Testis (tissue), 5 donors: ENCODE data around the gene IRF7. TPM values are rescaled to one million over a fixed set of nuclear protein-coding genes. Genes with fewer than 3 reads are reported as not detected.

ENCODE experiments used
- DNase-seq: peaks from one replicate; pipeline ENCODE4 v3.0.0-alpha.2; 2019
- H3K27ac ChIP-seq, 2 donors: fragments of 200-600 bp; sonication (generic); one replicate each; pipeline ENCODE4 v1.5.1; 2019
- H3K27me3 ChIP-seq: fragments of 200-600 bp; sonication (generic); one replicate; pipeline ENCODE4 v1.5.1; 2019
- H3K36me3 ChIP-seq: fragments of 200-600 bp; sonication (generic); one replicate; pipeline ENCODE4 v1.5.1; 2017; ENCODE audit warnings: low read depth; ENCODE audit errors: missing control alignments
- H3K4me1 ChIP-seq: fragments of 200-600 bp; sonication (generic); one replicate; pipeline ENCODE4 v1.5.1; 2019
- H3K4me3 ChIP-seq, 2 donors: fragments of 200-600 bp; sonication (generic); one replicate each; pipeline ENCODE4 v1.5.1; 2017 to 2019
- H3K9me3 ChIP-seq: fragments of 200-600 bp; sonication (generic); one replicate; pipeline ENCODE4 v1.5.1; 2017
- CTCF ChIP-seq, 3 experiments: fragments of 450-650 bp in 2 of 3; fragments of 200-600 bp in 1 of 3; sonication (generic) in 1 of 3; IDR thresholded peaks; one replicate each; pipeline ENCODE4 v1.5.1; 2016 to 2019; ENCODE audit warnings: antibody characterized with exemption in 3 of 3, mild to moderate bottlenecking in 2 of 3, moderate library complexity in 1 of 3
- POLR2A ChIP-seq: fragments of 450-650 bp; IDR thresholded peaks from one replicate; pipeline ENCODE4 v1.6.1; 2017; ENCODE audit warnings: antibody characterized with exemption, mild to moderate bottlenecking, moderate library complexity
- WGBS, 2 donors: methylation state at CpG; one replicate each; pipeline ENCODE4 v1.1.5; 2018; 5-methylcytosine and 5-hydroxymethylcytosine counted together
- intact Hi-C: fragments of 100-400 bp; cut with DNase I; formaldehyde crosslinking; loops from one replicate; pipeline ENCODE4 v1.15.1; 2023; ENCODE audit warnings: low total_unique reads
- long read RNA-seq, 2 donors: transcript quantifications; one replicate each; lab custom pipeline, GENCODE V29; 2026
- polyA plus RNA-seq: library from polyadenylated mRNA; stranded (reverse); fragments of 350-450 nt; fragmentation: Illumina TruSeq; extraction: RNeasy Lipid Tissue Mini Kit (QIAGEN cat#74804); gene quantifications from one replicate; pipeline ENCODE4 v1.2.3, GENCODE V29; 2014; ENCODE audit warnings: low read depth, low replicate concordance; ENCODE audit not compliant: insufficient read depth
- total RNA-seq, 2 donors: library from RNA; depleted of rRNA; stranded (reverse); fragments of >200 nt; gene quantifications; one replicate each; pipeline ENCODE4 v1.2.3, GENCODE V29; 2016

The IRF7 gene
- 10 to 100 TPM; 13.0 to 30.1 TPM for total RNA-seq
- 9.9 TPM for polyA plus RNA-seq
- long read RNA-seq, donor 1, partial matches to known transcripts = 0 of 1 reads
- long read RNA-seq, donor 1, other reads (novel, unspliced or antisense) = 0 of 1 reads
- long read RNA-seq, donor 2, partial matches to known transcripts = 0 of 1 reads
- long read RNA-seq, donor 2, other reads (novel, unspliced or antisense) = 0 of 1 reads

- H3K4me3 ChIP-seq = peak within 1 kb of the TSS; percentile 55 to 80
- 10 to 15% methylated on average over 46 to 49 of the region's 66 CpGs for WGBS, 2 donors
- H3K27me3 ChIP-seq = no peaks in the 10 kb centered on the region
- intact Hi-C loops = no loop called here
- peak; percentile 96 for DNase-seq
- H3K27ac ChIP-seq = peak within 1 kb of the TSS; percentile 81 to 89
- H3K9me3 ChIP-seq = no peaks in the 10 kb centered on the region
- H3K4me1 ChIP-seq = peaks cover 25% of the 10 kb centered on the region
- TF ChIP-seq POLR2A (no peak), CTCF (IDR thresholded peaks at IDR 0.05) (no peak)
- no peaks in the 10 kb centered on the region for H3K36me3 ChIP-seq
These were observed at the start of gene IRF7 for GRCh38 chr11:615504-616319. Gene IRF7, minus strand, starts transcription at chr11:615950. Its CDS starts 586 bp downstream, at chr11:615364.

GRCh38 chr11:665062-665703 lies 49.4 kb upstream of the IRF7 start:
- intact Hi-C loops = no loop called here
- no peaks in the 10 kb centered on the region for H3K36me3 ChIP-seq
- peaks cover 15% of the 10 kb centered on the region for H3K4me1 ChIP-seq
- WGBS, 2 donors = 43 to 64% methylated on average over 9 to 15 of the region's 15 CpGs
- H3K27ac ChIP-seq = peak overlapping the region; percentile 51 to 76
- TF ChIP-seq CTCF (IDR thresholded peaks at IDR 0.05) (no peak), POLR2A (no peak)
- no peaks in the 10 kb centered on the region for H3K9me3 ChIP-seq
- H3K27me3 ChIP-seq = no peaks in the 10 kb centered on the region
- DNase-seq = peak; percentile 39
- H3K4me3 ChIP-seq = no peak overlapping the region

- no peaks in the 10 kb centered on the region for H3K36me3 ChIP-seq
- intact Hi-C loops = no loop called here
- 60 to 91% methylated on average over 5 to 15 of the region's 15 CpGs for WGBS, 2 donors
- H3K27me3 ChIP-seq = no peaks in the 10 kb centered on the region
- H3K9me3 ChIP-seq = no peaks in the 10 kb centered on the region
- no peak overlapping the region for H3K4me3 ChIP-seq
- peak; percentile 82 for DNase-seq
- H3K27ac ChIP-seq = no peak overlapping the region
- TF ChIP-seq CTCF (IDR thresholded peaks at IDR 0.05) = peak; percentile 66 to 82 (median 75)
- no peak for TF ChIP-seq POLR2A
- H3K4me1 ChIP-seq = peaks cover 15% of the 10 kb centered on the region
These were observed 47.0 kb upstream of the IRF7 start for GRCh38 chr11:662689-663274.

GRCh38 chr11:660681-661444 lies 45.1 kb upstream of the IRF7 start:
- 72 to 82% methylated on average over 19 of the region's 19 CpGs for whole genome bisulfite sequencing, 2 donors
- no peak for DNase-seq
- H3K4me3 ChIP-seq = no peak overlapping the region
- TF ChIP-seq CTCF (IDR thresholded peaks at IDR 0.05) = no peak
- TF ChIP-seq POLR2A = no peak
- H3K27ac ChIP-seq = no peak overlapping the region
- no peaks in the 10 kb centered on the region for H3K27me3 ChIP-seq
- H3K4me1 ChIP-seq = peaks cover 10% of the 10 kb centered on the region
- no peaks in the 10 kb centered on the region for H3K36me3 ChIP-seq
- H3K9me3 ChIP-seq = no peaks in the 10 kb centered on the region
- intact Hi-C loops = no loop called here
